Liver (tissue), 5 donors: ENCODE results near the gene GOLGA8M. TPM values are rescaled to one million over a fixed set of nuclear protein-coding genes. Genes with fewer than 3 reads are reported as not detected.

Experiments
- polyA plus RNA-seq, 2 donors: library from polyadenylated mRNA; stranded (reverse) in 1 of 2; unstranded in 1 of 2; fragments of 200-250 nt in 1 of 2; fragments of >200 nt in 1 of 2; fragmentation: Nextera tagmentation in 1 of 2; extraction: Ambion mirVana in 1 of 2; gene quantifications; one replicate each; pipeline versions ENCODE4 v1.2.1 to v1.2.3, GENCODE V29; 2013 to 2015
- small RNA-seq: library from RNA; depleted of rRNA; stranded (forward); fragments of <200 nt; gene quantifications from one replicate; pipeline ENCODE3, GENCODE V24; 2014
- total RNA-seq, 2 donors: library from RNA; depleted of rRNA; stranded (reverse); fragments of >200 nt; gene quantifications; one replicate each; pipeline ENCODE4 v1.2.3, GENCODE V29; 2014
- donor health status: healthy.
- donor health status: healthy.
- donor health status: healthy.

GOLGA8M gene
- total and polyA plus RNA-seq, 4 donors = 0.75 to 4.4 (median 1.2) TPM

Small RNAs within 50 kb of the gene (small RNA-seq; reads per million reads assigned to genes)
- gene RN7SL719P = not detected

Other genes starting within 250 kb of the GOLGA8M start
- gene GOLGA8G, start 179.4 kb downstream of the GOLGA8M start, total RNA-seq = not detected
- gene GOLGA8G, start 179.4 kb downstream of the GOLGA8M start, polyA plus RNA-seq = not detected
- not detected for gene GOLGA6L25, start 158.9 kb downstream of the GOLGA8M start, total RNA-seq
- gene GOLGA6L25, start 158.9 kb downstream of the GOLGA8M start, polyA plus RNA-seq = under 1 TPM in 1 of 2 donors, not detected in 1; 0.08 TPM
- not detected for gene GOLGA6L7, start 136.2 kb upstream of the GOLGA8M start, total RNA-seq
- not detected for gene GOLGA6L7, start 136.2 kb upstream of the GOLGA8M start, polyA plus RNA-seq
- 1 to 10 TPM; 2.8 to 2.9 TPM for gene APBA2, start 173.6 kb upstream of the GOLGA8M start, total RNA-seq
- gene APBA2, start 173.6 kb upstream of the GOLGA8M start, polyA plus RNA-seq = under 1 TPM; 0.38 to 0.59 TPM